NT2/D1 (cell line): ENCODE measurements around the gene BACH2.
"Not testable (repeated sequence)": the region's sequence is repeated elsewhere in the genome, so short reads cannot be mapped to it uniquely, and the experiment has no call there.

Experiments
- DNase-seq: peaks from one replicate; pipeline ENCODE4 v3.0.0-alpha.2; 2011; ENCODE audit warnings: low read depth, low spot score
- H3K27me3 ChIP-seq: 2 replicates; pipeline ENCODE4 v1.6.0; 2011; ENCODE audit warnings: mild to moderate bottlenecking; ENCODE audit not compliant: insufficient read length, insufficient read depth
- H3K36me3 ChIP-seq: 2 replicates; pipeline ENCODE4 v1.6.1; 2011; ENCODE audit warnings: mild to moderate bottlenecking, low read length, mixed read lengths; ENCODE audit not compliant: insufficient read depth, insufficient read length
- H3K4me1 ChIP-seq: 2 replicates; pipeline ENCODE4 v1.5.1; 2011; ENCODE audit not compliant: insufficient read depth, insufficient read length
- H3K4me3 ChIP-seq: 2 replicates; pipeline ENCODE4 v1.5.1; 2011; ENCODE audit warnings: low read depth; ENCODE audit not compliant: insufficient read length
- H3K9ac ChIP-seq: 2 replicates; pipeline ENCODE4 v1.6.0; 2011; ENCODE audit warnings: low read depth; ENCODE audit not compliant: insufficient read length
- H3K9me3 ChIP-seq: 2 replicates; pipeline ENCODE4 v1.5.1; 2011; ENCODE audit warnings: mild to moderate bottlenecking, low read length; ENCODE audit not compliant: insufficient read depth
- SUZ12 ChIP-seq: IDR thresholded peaks from 2 replicates; pipeline ENCODE4 v1.6.1; 2011; ENCODE audit not compliant: insufficient read length, insufficient read depth; ENCODE audit errors: extremely low read depth
- YY1 ChIP-seq: IDR thresholded peaks from 2 replicates; pipeline ENCODE4 v1.6.1; 2011; ENCODE audit not compliant: insufficient read length, insufficient read depth
- ZNF274 ChIP-seq: IDR thresholded peaks from 2 replicates; pipeline ENCODE4 v1.6.1; 2011; ENCODE audit warnings: mild to moderate bottlenecking, low read depth, low read length

The BACH2 gene

DNA sequence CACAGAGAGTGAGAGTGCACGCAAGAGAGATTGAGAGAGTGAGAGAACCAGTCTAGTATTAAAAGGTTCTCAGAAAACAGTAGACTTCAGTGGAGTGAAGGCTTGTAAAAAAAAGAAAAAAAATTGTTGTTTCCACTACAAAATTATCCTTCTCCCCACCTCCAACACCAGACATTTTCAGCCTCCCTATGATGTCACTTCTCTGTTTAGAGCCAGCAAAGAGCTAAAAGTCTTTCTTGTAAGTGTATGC, 77.8 kb downstream of the BACH2 start:
- peaks cover 10% of the 10 kb centered on the region for H3K4me1 ChIP-seq
- DNase-seq: no peak
- no peak overlapping the region for H3K4me3 ChIP-seq
- peaks cover 21% of the 10 kb centered on the region for H3K9me3 ChIP-seq
- peak overlapping the region; percentile 32 for H3K9ac ChIP-seq
- TF ChIP-seq ZNF274 (no peak), SUZ12 (no peak), YY1 (no peak)
- no peaks in the 10 kb centered on the region for H3K36me3 ChIP-seq
- H3K27me3 ChIP-seq: no peaks in the 10 kb centered on the region

DNA sequence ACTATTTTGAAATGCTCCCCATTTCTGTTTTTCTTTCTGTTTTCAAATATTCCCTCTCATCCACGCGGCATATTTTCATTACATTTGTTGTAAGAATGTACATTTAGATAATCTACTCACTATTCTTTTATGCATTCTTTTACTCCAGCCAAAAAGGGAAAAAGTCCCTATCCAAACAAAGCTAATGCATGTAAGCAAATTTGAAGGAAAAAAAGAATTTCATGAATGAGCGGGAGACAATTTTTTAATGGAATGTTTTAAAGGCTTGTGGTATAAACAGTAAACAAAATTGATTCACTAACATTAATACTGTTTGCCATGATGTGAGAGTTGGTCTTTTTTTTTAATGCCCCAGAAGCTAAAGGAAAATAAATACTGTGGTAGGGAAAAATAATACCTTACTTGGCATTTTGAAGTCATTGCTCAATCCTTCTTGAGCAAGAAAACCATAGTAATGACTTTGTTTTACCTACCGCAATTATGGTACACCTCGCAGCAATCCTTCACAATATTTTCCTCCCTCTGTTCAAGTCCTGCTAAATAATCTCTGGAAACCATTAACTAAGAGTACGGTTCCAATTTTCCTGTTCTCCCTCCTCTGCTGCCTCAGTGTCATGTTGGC, 79.0 kb downstream of the BACH2 start:
- no peak for TF ChIP-seq YY1
- TF ChIP-seq SUZ12: no peak
- no peak for TF ChIP-seq ZNF274
- DNase-seq: no peak
- Histone ChIP-seq H3K4me3 (no peak overlapping the region), H3K4me1 (peaks cover 10% of the 10 kb centered on the region), H3K9ac (no peak overlapping the region), H3K9me3 (peaks cover 8% of the 10 kb centered on the region), H3K27me3 (no peaks in the 10 kb centered on the region), H3K36me3 (no peaks in the 10 kb centered on the region)

DNA sequence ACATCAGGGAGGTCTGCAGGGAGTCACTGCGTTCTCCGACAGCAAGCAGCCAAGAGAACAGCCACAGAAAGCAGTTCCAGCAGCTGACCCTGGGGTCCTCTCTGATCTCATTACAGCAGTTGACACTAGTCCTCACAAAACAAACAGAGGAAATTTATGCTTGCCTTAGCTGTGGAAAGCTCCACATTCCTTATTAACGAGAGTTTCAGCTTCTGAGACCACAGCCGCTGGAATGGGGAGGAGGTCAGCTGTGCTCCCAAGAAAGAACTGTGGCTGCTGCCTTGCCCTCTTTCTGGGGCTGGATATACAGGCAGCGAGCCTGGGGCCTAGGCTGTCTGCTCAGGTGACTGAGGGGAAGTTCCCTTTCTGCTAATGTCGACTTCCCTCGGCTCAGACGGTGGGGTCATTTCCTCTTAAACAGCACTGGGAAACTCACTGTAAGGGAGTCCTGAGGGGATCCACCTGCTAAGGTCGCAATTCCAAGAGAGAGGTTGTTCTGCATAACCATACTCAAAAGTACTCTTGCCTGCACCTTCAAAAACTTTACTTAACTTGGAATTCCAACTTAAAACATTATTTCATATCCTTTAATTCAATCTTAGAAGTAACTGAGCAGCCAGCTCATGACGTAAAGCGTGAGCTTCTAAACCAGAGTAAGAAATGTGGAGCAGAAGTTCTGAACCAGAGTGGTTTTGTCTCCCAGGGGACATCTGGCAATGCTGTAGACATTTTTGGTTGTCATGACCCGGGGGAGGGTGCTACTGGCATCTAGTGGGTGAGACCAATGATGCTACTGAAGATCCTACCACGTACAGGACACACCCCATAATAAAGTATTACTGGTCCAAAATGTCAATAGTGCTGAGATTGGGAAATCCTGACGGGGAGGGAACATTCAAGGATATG, 80.3 kb downstream of the BACH2 start:
- no peak for DNase-seq
- no peaks in the 10 kb centered on the region for H3K9me3 ChIP-seq
- H3K36me3 ChIP-seq: no peaks in the 10 kb centered on the region
- TF ChIP-seq YY1 (no peak), ZNF274 (no peak), SUZ12 (no peak)
- no peaks in the 10 kb centered on the region for H3K27me3 ChIP-seq
- H3K4me1 ChIP-seq: peaks cover 10% of the 10 kb centered on the region
- no peak overlapping the region for H3K4me3 ChIP-seq
- H3K9ac ChIP-seq: peak overlapping the region; percentile 36

DNA sequence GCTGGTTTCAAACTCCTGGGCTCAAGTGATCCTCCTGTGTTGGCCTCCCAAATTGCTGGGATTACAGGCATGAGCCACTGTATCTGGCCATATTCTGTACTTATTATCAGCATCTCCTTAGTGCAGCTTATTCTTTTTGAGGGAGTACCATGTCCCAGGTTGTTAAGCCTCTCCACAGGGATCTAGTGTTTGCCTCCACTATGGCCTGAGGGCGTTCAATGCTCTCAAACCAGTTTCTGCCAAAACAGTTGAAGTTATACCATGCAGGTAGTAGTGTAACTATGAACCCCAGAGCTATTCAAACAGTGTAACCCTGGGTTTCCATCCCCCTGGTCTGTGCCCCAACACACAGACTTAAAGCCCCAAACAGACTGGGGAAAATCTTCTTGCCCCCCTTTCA, 81.7 kb downstream of the BACH2 start:
- H3K9me3 ChIP-seq: no peaks in the 10 kb centered on the region
- H3K9ac ChIP-seq: no peak overlapping the region
- peaks cover 10% of the 10 kb centered on the region for H3K4me1 ChIP-seq
- H3K4me3 ChIP-seq: no peak overlapping the region
- no peak for DNase-seq
- no peaks in the 10 kb centered on the region for H3K36me3 ChIP-seq
- TF ChIP-seq SUZ12: no peak
- no peaks in the 10 kb centered on the region for H3K27me3 ChIP-seq

DNA sequence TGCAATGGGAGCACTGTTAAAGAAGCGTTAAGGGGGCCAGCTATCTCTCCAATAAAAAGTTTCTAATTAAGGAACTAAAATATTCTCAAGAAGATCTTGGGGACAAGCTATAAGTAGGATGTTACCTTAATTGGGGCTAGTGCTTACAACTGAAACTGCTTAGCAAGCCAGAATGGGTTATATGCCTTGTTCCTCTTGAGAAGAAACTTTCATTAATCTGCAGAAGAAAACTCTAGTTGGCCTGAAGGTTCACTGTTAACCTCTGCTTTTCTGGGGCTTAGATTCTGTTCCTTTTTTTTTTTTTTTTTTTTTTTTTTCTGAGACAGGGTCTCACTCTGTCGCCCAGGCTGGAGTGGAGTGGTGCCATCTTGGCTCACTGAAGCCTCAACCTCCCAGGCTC, 82.2 kb downstream of the BACH2 start:
- Histone ChIP-seq H3K4me1 (peaks cover 10% of the 10 kb centered on the region), H3K36me3 (no peaks in the 10 kb centered on the region), H3K27me3 (no peaks in the 10 kb centered on the region), H3K9ac (no peak overlapping the region), H3K4me3 (no peak overlapping the region), H3K9me3 (no peaks in the 10 kb centered on the region)
- no peak for TF ChIP-seq SUZ12
- no peak for TF ChIP-seq ZNF274
- TF ChIP-seq YY1: no peak
- DNase-seq: no peak

DNA sequence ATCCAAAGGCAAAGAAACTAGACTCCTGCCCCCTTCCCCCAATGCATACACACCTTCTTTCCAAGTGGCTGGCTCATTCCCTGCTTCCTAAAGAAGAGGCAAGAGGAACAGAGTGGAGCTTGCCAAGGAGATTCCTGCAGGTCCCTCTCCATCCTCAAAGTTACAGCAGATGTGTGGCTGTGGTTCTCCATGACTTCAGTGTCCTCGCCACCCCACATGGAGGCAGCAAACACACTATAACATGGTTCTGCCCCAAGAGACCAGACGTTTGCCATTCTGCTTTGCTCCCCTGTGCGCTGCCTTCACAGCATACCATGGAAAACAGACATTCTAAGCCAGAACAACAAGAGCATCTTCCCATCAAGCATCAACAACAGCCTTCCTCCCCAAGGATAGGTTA, 84.4 kb downstream of the BACH2 start:
- Histone ChIP-seq H3K9ac (no peak overlapping the region), H3K4me3 (no peak overlapping the region), H3K9me3 (no peaks in the 10 kb centered on the region), H3K36me3 (no peaks in the 10 kb centered on the region), H3K4me1 (peaks cover 4% of the 10 kb centered on the region), H3K27me3 (no peaks in the 10 kb centered on the region)
- no peak for TF ChIP-seq SUZ12
- TF ChIP-seq YY1: no peak
- TF ChIP-seq ZNF274: no peak
- no peak for DNase-seq

DNA sequence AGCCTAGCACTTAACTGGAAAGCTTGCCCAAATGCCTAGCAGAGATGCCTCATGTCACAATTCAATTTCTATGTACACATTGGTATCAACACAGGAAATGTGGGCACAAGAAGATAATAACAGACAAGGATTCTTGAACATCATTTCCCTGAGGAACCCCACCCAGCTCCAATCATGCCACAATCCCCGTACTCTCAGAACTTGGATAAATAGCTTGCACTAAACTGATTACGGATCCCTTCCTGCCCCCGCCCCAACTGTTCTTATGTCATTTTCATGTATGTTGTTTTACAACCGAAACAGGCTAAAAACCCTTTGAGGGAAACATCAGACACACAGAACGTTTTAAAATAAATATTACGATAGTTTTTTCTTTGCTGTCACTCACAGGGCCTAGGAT, 87.1 kb downstream of the BACH2 start:
- no peak for TF ChIP-seq SUZ12
- TF ChIP-seq ZNF274: no peak
- no peak for TF ChIP-seq YY1
- H3K4me1 ChIP-seq: no peaks in the 10 kb centered on the region
- H3K9ac ChIP-seq: no peak overlapping the region
- H3K27me3 ChIP-seq: no peaks in the 10 kb centered on the region
- DNase-seq: no peak
- no peak overlapping the region for H3K4me3 ChIP-seq
- H3K36me3 ChIP-seq: peaks cover 3% of the 10 kb centered on the region
- H3K9me3 ChIP-seq: no peaks in the 10 kb centered on the region

DNA sequence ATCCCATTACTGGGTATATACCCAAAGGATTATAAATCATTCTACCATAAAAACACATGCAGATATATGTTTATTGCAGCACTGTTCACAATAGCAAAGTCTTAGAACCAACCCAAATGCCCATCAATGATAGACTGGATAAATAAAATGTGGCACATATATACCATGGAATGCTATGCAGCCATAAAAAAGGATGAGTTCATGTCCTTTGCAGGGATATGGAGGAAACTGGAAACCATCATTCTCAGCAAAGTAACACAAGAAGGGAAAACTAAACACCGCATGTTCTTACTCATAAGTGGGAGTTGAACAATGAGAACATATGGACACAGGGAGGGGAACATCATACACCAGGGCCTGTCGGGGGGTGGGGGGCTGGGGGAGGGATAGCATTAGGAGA, 88.0 kb downstream of the BACH2 start:
- H3K36me3 ChIP-seq, DNase-seq, H3K9ac ChIP-seq, H3K27me3 ChIP-seq, H3K9me3 ChIP-seq, H3K4me1 ChIP-seq, H3K4me3 ChIP-seq: not testable (repeated sequence)
